ENCODE data around the gene FCSK. TPM values are rescaled to one million over a fixed set of nuclear protein-coding genes. Genes with fewer than 3 reads are reported as not detected.

Gene FCSK
- total RNA-seq, 1 donor = 11.9 TPM

DNA sequence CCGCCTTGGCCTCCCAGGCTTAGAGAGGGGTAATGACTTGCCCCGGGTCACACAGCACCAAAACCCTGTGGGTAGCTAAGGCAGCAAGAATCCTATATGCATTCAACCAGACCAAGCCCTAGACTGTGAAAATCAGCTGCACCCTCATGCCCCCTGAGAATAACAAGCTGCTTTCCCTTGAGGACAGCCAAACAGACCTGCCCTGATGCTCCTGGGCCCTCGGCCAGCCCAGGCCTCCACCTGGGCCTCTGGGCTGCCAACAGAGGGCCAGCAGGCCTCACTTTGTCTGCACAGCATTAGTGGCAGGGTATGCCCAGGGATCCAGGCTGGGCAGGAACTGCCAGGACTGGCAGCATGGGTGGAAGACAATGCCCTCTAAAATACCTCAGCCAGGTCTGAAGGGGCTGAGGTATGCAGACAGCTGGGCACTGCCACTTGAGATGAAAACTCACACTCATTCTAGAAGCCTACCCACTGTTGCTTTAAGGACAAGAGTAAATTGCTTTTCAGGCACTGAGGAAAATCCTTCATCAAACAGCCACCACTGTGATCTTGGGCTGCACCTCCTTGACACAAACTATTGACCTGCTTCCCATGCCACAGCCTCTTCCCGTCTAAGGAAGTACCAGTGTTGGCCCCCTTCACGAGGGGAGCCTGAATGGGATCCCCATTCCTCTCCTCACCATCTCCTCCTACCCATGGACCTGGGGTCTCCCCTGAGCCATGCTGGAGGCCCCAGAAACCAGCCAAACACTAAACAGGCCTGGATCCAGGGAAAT, 24.3 kb upstream of the FCSK start:
- peaks cover 57% of the 10 kb centered on the region for H4K20me1 ChIP-seq (ENCODE audit: insufficient read depth, low read length)
- peak; percentile 48 for DNase-seq (ENCODE audit: insufficient read length, low spot score, missing footprints)
- H3K79me2 ChIP-seq (ENCODE audit: insufficient read depth, low read length) = peaks cover 76% of the 10 kb centered on the region
- peaks cover 5% of the 10 kb centered on the region for H3K36me3 ChIP-seq (ENCODE audit: insufficient read depth, low read length)
- TF ChIP-seq, protein P1, sequence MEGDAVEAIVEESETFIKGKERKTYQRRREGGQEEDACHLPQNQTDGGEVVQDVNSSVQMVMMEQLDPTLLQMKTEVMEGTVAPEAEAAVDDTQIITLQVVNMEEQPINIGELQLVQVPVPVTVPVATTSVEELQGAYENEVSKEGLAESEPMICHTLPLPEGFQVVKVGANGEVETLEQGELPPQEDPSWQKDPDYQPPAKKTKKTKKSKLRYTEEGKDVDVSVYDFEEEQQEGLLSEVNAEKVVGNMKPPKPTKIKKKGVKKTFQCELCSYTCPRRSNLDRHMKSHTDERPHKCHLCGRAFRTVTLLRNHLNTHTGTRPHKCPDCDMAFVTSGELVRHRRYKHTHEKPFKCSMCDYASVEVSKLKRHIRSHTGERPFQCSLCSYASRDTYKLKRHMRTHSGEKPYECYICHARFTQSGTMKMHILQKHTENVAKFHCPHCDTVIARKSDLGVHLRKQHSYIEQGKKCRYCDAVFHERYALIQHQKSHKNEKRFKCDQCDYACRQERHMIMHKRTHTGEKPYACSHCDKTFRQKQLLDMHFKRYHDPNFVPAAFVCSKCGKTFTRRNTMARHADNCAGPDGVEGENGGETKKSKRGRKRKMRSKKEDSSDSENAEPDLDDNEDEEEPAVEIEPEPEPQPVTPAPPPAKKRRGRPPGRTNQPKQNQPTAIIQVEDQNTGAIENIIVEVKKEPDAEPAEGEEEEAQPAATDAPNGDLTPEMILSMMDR (IDR thresholded peaks at IDR 0.05; ENCODE audit: extremely low read depth, low read depth, low read length) = no peak
- no peak overlapping the region for H2AFZ ChIP-seq (ENCODE audit: low read length)
- H3K27ac ChIP-seq (ENCODE audit: low read depth, low read length) = peak overlapping the region; percentile 35
- no peaks in the 10 kb centered on the region for H3K27me3 ChIP-seq (ENCODE audit: insufficient read depth, low read length)
- H3K4me1 ChIP-seq (ENCODE audit: insufficient read depth, low read length) = peaks cover 48% of the 10 kb centered on the region
- H3K4me2 ChIP-seq (ENCODE audit: insufficient read depth, low read length) = no peak overlapping the region
- no peak overlapping the region for H3K4me3 ChIP-seq (ENCODE audit: insufficient read depth, low read length)
- no peaks in the 10 kb centered on the region for H3K9me3 ChIP-seq (ENCODE audit: low read depth, low read length)

DNA sequence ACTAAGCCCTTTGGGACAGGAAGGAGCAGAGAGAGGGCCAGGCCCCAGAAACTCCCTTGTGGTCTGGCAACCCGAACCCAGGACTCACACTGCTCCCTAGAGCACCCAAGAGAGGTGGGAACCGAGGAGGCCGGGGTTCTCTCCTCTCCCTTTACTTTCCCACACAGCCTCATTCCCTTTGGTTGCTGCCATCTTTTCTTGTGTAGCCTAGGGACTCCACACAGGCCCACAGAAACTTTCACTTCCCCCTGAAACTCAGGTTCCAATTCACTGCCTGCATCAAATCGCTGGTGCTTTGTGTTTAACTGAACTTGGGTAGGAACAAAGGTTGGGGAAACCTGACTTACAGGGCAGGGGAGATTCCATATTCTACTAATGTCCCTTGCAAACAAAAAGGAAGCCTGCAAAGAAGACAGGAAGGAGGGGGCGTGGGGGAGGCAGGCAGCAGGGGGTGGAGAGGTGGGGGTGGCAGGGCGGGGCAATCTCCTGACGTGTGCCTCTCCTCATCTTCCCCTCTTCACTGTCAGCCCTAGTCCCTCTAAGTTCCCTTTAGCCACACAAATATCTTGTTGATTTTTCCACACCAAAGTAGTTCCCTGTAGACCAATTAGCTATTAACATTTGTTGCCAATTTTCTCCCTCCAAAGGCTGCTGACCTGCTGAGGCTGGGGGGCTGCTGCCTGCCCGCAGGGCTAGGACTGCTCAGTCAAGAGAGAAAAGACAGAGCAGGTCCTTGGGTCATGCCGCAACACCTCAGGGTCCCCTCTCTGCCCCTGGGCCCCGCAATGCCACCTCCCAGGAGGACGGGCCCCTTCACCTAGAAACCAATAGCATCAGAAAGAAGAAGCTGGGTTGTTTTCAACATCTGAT, 23.5 kb upstream of the FCSK start:
- H4K20me1 ChIP-seq (ENCODE audit: insufficient read depth, low read length) = peaks cover 51% of the 10 kb centered on the region
- no peak overlapping the region for H3K4me2 ChIP-seq (ENCODE audit: insufficient read depth, low read length)
- TF ChIP-seq, protein P1 (IDR thresholded peaks at IDR 0.05; ENCODE audit: extremely low read depth, low read depth, low read length) = no peak
- no peak overlapping the region for H2AFZ ChIP-seq (ENCODE audit: low read length)
- H3K4me3 ChIP-seq (ENCODE audit: insufficient read depth, low read length) = no peak overlapping the region
- peaks cover 72% of the 10 kb centered on the region for H3K79me2 ChIP-seq (ENCODE audit: insufficient read depth, low read length)
- peaks cover 5% of the 10 kb centered on the region for H3K36me3 ChIP-seq (ENCODE audit: insufficient read depth, low read length)
- no peaks in the 10 kb centered on the region for H3K9me3 ChIP-seq (ENCODE audit: low read depth, low read length)
- H3K27me3 ChIP-seq (ENCODE audit: insufficient read depth, low read length) = no peaks in the 10 kb centered on the region
- peak; percentile 25 for DNase-seq (ENCODE audit: insufficient read length, low spot score, missing footprints)
- peaks cover 48% of the 10 kb centered on the region for H3K4me1 ChIP-seq (ENCODE audit: insufficient read depth, low read length)
- peak overlapping the region; percentile 35 for H3K27ac ChIP-seq (ENCODE audit: low read depth, low read length)

DNA sequence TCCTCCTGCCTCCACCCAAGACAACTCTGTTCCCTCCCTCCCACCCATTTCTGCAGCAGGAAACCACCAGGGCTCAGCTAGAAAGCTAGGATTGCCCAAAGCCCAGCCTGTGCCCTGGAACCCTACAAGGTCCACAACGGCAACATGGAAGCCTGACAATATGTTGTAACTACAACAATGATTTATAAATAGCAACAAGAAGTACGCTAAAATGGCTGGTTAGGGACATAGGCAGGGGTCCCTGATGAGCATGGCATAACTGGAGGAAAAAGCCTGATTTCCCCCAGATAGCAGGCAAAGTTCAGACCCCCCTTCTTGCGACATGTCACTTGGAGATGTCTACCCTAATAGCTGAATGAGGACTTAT, 22.1 kb upstream of the FCSK start:
- Histone ChIP-seq H3K4me2 (ENCODE audit: insufficient read depth, low read length) (no peak overlapping the region), H3K27me3 (ENCODE audit: insufficient read depth, low read length) (no peaks in the 10 kb centered on the region), H3K4me1 (ENCODE audit: insufficient read depth, low read length) (peaks cover 61% of the 10 kb centered on the region), H3K27ac (ENCODE audit: low read depth, low read length) (peak overlapping the region; percentile 40), H3K9me3 (ENCODE audit: low read depth, low read length) (no peaks in the 10 kb centered on the region), H3K79me2 (ENCODE audit: insufficient read depth, low read length) (peaks cover 77% of the 10 kb centered on the region), H3K36me3 (ENCODE audit: insufficient read depth, low read length) (peaks cover 5% of the 10 kb centered on the region), H4K20me1 (ENCODE audit: insufficient read depth, low read length) (peaks cover 61% of the 10 kb centered on the region), H2AFZ (ENCODE audit: low read length) (no peak overlapping the region), H3K4me3 (ENCODE audit: insufficient read depth, low read length) (no peak overlapping the region)
- TF ChIP-seq, protein P1 (IDR thresholded peaks at IDR 0.05; ENCODE audit: extremely low read depth, low read depth, low read length) = no peak
- no peak for DNase-seq (ENCODE audit: insufficient read length, low spot score, missing footprints)
